Measurements from ENCODE around the gene KRABD2.

KRABD2 gene

GRCh38 chr17:8382052-8382879, 5.8 kb upstream of the KRABD2 start:
- H3K9me3 Mint-ChIP-seq (ENCODE audit: insufficient read depth): no peaks in the 10 kb centered on the region
- ATAC-seq (ENCODE audit: low read depth) (no peak), DNase-seq (no peak)
- Histone ChIP-seq H4K20me1 (ENCODE audit: control insufficient read depth, insufficient read depth, low read length, poor library complexity, severe bottlenecking) (peaks cover 50% of the 10 kb centered on the region), H3K27me3 (replicated peaks in 1 of 4; ENCODE audit: control extremely low read depth in 1 of 4, control insufficient read depth in 3 of 4, insufficient read depth in 4 of 4, low read length in 3 of 4) (no peaks in the 10 kb centered on the region), H3K9ac (ENCODE audit: low read length) (peak overlapping the region; percentile 98), H3K27ac (ENCODE audit: low read length in 2 of 2) (peak overlapping the region; percentile 19 to 82), H2AFZ (ENCODE audit: insufficient read depth, low read depth, low read length, poor library complexity, severe bottlenecking) (peak overlapping the region; percentile 90), H3K9me3 (ENCODE audit: control extremely low read depth in 1 of 3, control insufficient read depth in 2 of 3, insufficient read depth in 1 of 3, low read length in 2 of 3) (no peaks in the 10 kb centered on the region), H3K79me2 (ENCODE audit: control insufficient read depth, insufficient read depth, low read length) (peaks cover 40% of the 10 kb centered on the region), H3K36me3 (replicated peaks in 1 of 2; ENCODE audit: control extremely low read depth in 1 of 2, control insufficient read depth in 1 of 2, extremely low read depth in 1 of 2, insufficient read depth in 2 of 2, low read length in 1 of 2) (peaks cover 6 to 47% of the 10 kb centered on the region in 2 experiments), H3K4me3 (ENCODE audit: control extremely low read depth in 1 of 5, extremely low read depth in 1 of 5, insufficient read depth in 1 of 5, low read depth in 2 of 5, low read length in 4 of 5) (peak overlapping the region; percentile 73 to 95 (median 84)), H3K4me2 (replicated peaks; ENCODE audit: low read depth, low read length, poor library complexity, severe bottlenecking) (peak overlapping the region; percentile 96), H3K4me1 (ENCODE audit: control insufficient read depth in 2 of 2, insufficient read depth in 2 of 2, low read length in 2 of 2) (peaks cover 25 to 36% of the 10 kb centered on the region in 2 donors)
- peak overlapping the region; percentile 87 for H3K27ac Mint-ChIP-seq
- intact Hi-C loops (cut with micrococcal nuclease): loop anchor here (2.0 to 5.0 kb wide), 3 partner anchors 87 to 695 kb away; partner anchors contain the start of genes CNTROB, SLC25A35, TP53 and TRAPPC1
- ChIA-PET CTCF (interaction anchor here (0.7 to 1.7 kb wide), 5 partner anchors 28 to 364 kb away, joined by 3 to 7 read pairs (median 3); no protein-coding TSS in a partner anchor), POLR2A (no interaction called here)
- 3% methylated on average over 12 of the region's 27 CpGs for WGBS (ENCODE audit: insufficient coverage)
- TF ChIP-seq EZH2 (IDR thresholded peaks at IDR 0.05; ENCODE audit: borderline replicate concordance, insufficient read depth, low read depth, low read length, poor library complexity, severe bottlenecking): no peak
- TF ChIP-seq CTCF (IDR thresholded peaks at IDR 0.05): no peak
- H3K4me1 Mint-ChIP-seq: peaks cover 52% of the 10 kb centered on the region
- no peaks in the 10 kb centered on the region for H3K27me3 Mint-ChIP-seq
- peak overlapping the region; percentile 89 for H3K4me3 Mint-ChIP-seq

GRCh38 chr17:8380049-8380448, 3.5 kb upstream of the KRABD2 start:
- DNase-seq: no peak
- Mint-ChIP-seq H3K27me3 (no peaks in the 10 kb centered on the region), H3K4me3 (peak overlapping the region; percentile 62), H3K27ac (no peak overlapping the region), H3K9me3 (ENCODE audit: insufficient read depth) (no peaks in the 10 kb centered on the region), H3K4me1 (peaks cover 68% of the 10 kb centered on the region)
- Histone ChIP-seq H3K9me3 (ENCODE audit: control extremely low read depth in 1 of 3, control insufficient read depth in 2 of 3, insufficient read depth in 1 of 3, low read length in 2 of 3) (no peaks in the 10 kb centered on the region), H3K4me2 (replicated peaks; ENCODE audit: low read depth, low read length, poor library complexity, severe bottlenecking) (no peak overlapping the region), H4K20me1 (ENCODE audit: control insufficient read depth, insufficient read depth, low read length, poor library complexity, severe bottlenecking) (peaks cover 56% of the 10 kb centered on the region), H3K36me3 (replicated peaks in 1 of 2; ENCODE audit: control extremely low read depth in 1 of 2, control insufficient read depth in 1 of 2, extremely low read depth in 1 of 2, insufficient read depth in 2 of 2, low read length in 1 of 2) (peaks cover 6 to 52% of the 10 kb centered on the region in 2 experiments), H3K27ac (ENCODE audit: low read length in 2 of 2) (no peak overlapping the region), H3K27me3 (replicated peaks in 1 of 4; ENCODE audit: control extremely low read depth in 1 of 4, control insufficient read depth in 3 of 4, insufficient read depth in 4 of 4, low read length in 3 of 4) (no peaks in the 10 kb centered on the region), H3K79me2 (ENCODE audit: control insufficient read depth, insufficient read depth, low read length) (peaks cover 48% of the 10 kb centered on the region), H3K4me3 (ENCODE audit: control extremely low read depth in 1 of 5, extremely low read depth in 1 of 5, insufficient read depth in 1 of 5, low read depth in 2 of 5, low read length in 4 of 5) (no peak overlapping the region), H2AFZ (ENCODE audit: insufficient read depth, low read depth, low read length, poor library complexity, severe bottlenecking) (no peak overlapping the region), H3K4me1 (ENCODE audit: control insufficient read depth in 2 of 2, insufficient read depth in 2 of 2, low read length in 2 of 2) (peaks cover 41 to 53% of the 10 kb centered on the region in 2 donors), H3K9ac (ENCODE audit: low read length) (no peak overlapping the region)
- TF ChIP-seq EZH2 (IDR thresholded peaks at IDR 0.05; ENCODE audit: borderline replicate concordance, insufficient read depth, low read depth, low read length, poor library complexity, severe bottlenecking): no peak
- no peak for TF ChIP-seq CTCF (IDR thresholded peaks at IDR 0.05)
- intact Hi-C loops (cut with micrococcal nuclease): loop anchor here (5.0 kb wide), 1 partner anchor 448 kb away; the partner anchor contains the start of genes CNTROB and TRAPPC1
- no peak for ATAC-seq (ENCODE audit: low read depth)
- ChIA-PET CTCF (no interaction called here), POLR2A (interaction anchor here (1.5 kb wide), 1 partner anchor 10 kb away, joined by 3 read pairs; no protein-coding TSS in a partner anchor)
- WGBS (ENCODE audit: insufficient coverage): 83% methylated on average over 1 of the region's 3 CpGs

Data from B cell (primary cell).